SK-N-SH (cell line): ENCODE results near the gene ADK. TPM values are rescaled to one million over a fixed set of nuclear protein-coding genes. Genes with fewer than 3 reads are reported as not detected.
A peak's percentile ranks its signal among the peaks of the same experiment; 100 is the strongest.

ENCODE experiments used
- CTCF ChIA-PET: fragments of 300-600, 350-600 bp; formaldehyde crosslinking; extraction: SDS; loops from one replicate; lab custom pipeline; 2021; lab: Yijun Ruan, JAX
- POLR2A ChIA-PET: fragments of 350-600 bp; sonication (Branson Sonifier 250); formaldehyde crosslinking; extraction: SDS; loops from one replicate; lab custom pipeline; 2020; ENCODE audit warnings: antibody characterized with exemption, inconsistent platforms; lab: Yijun Ruan, JAX
- DNase-seq: peaks from one replicate; pipeline ENCODE4 v3.0.0; 2012
- H2AFZ ChIP-seq: fragments of 200-600 bp; sonication (generic); 2 replicates; pipeline ENCODE4 v1.8.1; 2016; ENCODE audit warnings: antibody characterized with exemption, mild to moderate bottlenecking, low read depth
- H3F3A ChIP-seq: fragments of 200-600 bp; sonication (generic); replicated peaks from 2 replicates; pipeline ENCODE3; 2016; ENCODE audit warnings: antibody characterized with exemption, mild to moderate bottlenecking; ENCODE audit not compliant: insufficient read depth
- H3K27ac ChIP-seq, 2 experiments: fragments of 200-500 bp in 1 of 2; fragments of 200-600 bp in 1 of 2; sonication (Bioruptor generic) in 1 of 2; sonication (generic), shearing (Covaris generic) in 1 of 2; 2 replicates each; pipeline versions ENCODE4 v1.5.1 to v1.6.1; 2014 to 2016; ENCODE audit warnings: low read depth in 2 of 2, inconsistent platforms in 1 of 2, low read length in 1 of 2, mild to moderate bottlenecking in 1 of 2, mixed read lengths in 1 of 2
- H3K27me3 ChIP-seq: fragments of 200-600 bp; sonication (generic), shearing (Covaris generic); 2 replicates; pipeline ENCODE4 v1.6.1; 2016; ENCODE audit warnings: mixed run types; ENCODE audit not compliant: insufficient read depth
- H3K36me3 ChIP-seq, 2 experiments: fragments of 200-500 bp in 1 of 2; fragments of 200-600 bp in 1 of 2; sonication (Bioruptor generic) in 1 of 2; sonication (generic) in 1 of 2; replicated peaks in 1 of 2; 2 replicates each; pipeline versions ENCODE3 to v1.5.1; 2014 to 2016; ENCODE audit warnings: low read length in 1 of 2, mild to moderate bottlenecking in 1 of 2; ENCODE audit not compliant: insufficient read depth in 2 of 2, control insufficient read depth in 1 of 2
- H3K4me1 ChIP-seq, 2 experiments: fragments of 200-500 bp in 1 of 2; fragments of 200-600 bp in 1 of 2; sonication (Bioruptor generic) in 1 of 2; sonication (generic), shearing (Covaris generic) in 1 of 2; 2 replicates each; pipeline versions ENCODE4 v1.5.1 to v1.6.1; 2014 to 2016; ENCODE audit warnings: low read depth in 1 of 2, low read length in 1 of 2, mixed run types in 1 of 2; ENCODE audit not compliant: insufficient read depth in 2 of 2, control insufficient read depth in 1 of 2
- H3K4me2 ChIP-seq: fragments of 200-600 bp; sonication (generic), shearing (Covaris generic); 2 replicates; pipeline ENCODE4 v1.6.1; 2017; ENCODE audit warnings: mixed run types
- H3K4me3 ChIP-seq, 2 experiments: fragments of 200-500 bp in 1 of 2; fragments of 200-600 bp in 1 of 2; sonication (Bioruptor generic) in 1 of 2; sonication (generic), shearing (Covaris generic) in 1 of 2; 2 replicates each; pipeline versions ENCODE4 v1.5.1 to v1.8.1; 2014 to 2016; ENCODE audit warnings: low read depth in 2 of 2, inconsistent platforms in 1 of 2, low read length in 1 of 2, mild to moderate bottlenecking in 1 of 2, mixed read lengths in 1 of 2, moderate library complexity in 1 of 2
- H3K79me2 ChIP-seq: fragments of 200-600 bp; sonication (generic); 2 replicates; pipeline ENCODE4 v1.8.1; 2017; ENCODE audit warnings: mild to moderate bottlenecking; ENCODE audit not compliant: insufficient read depth
- H3K9ac ChIP-seq: fragments of 200-600 bp; sonication (generic); 2 replicates; pipeline ENCODE4 v1.6.1; 2017; ENCODE audit warnings: mixed run types
- H3K9me2 ChIP-seq: fragments of 200-600 bp; sonication (generic); 2 replicates; pipeline ENCODE4 v1.6.1; 2017; ENCODE audit warnings: mixed run types
- H3K9me3 ChIP-seq: fragments of 200-600 bp; sonication (generic); 2 replicates; pipeline ENCODE4 v1.6.1; 2017; ENCODE audit warnings: mixed run types, mild to moderate bottlenecking, moderate library complexity
- H4K20me1 ChIP-seq: fragments of 200-600 bp; sonication (generic); 2 replicates; pipeline ENCODE4 v1.6.1; 2017; ENCODE audit warnings: mild to moderate bottlenecking, mixed run types; ENCODE audit not compliant: insufficient read depth
- CTCF ChIP-seq: fragments of 200-600 bp; sonication (generic); IDR thresholded peaks from 2 replicates; pipeline ENCODE4 v1.6.1; 2017; ENCODE audit warnings: antibody characterized with exemption, mild to moderate bottlenecking, moderate library complexity
- EP300 ChIP-seq, 2 experiments: IDR thresholded peaks; 2 replicates each; pipeline versions ENCODE4 v1.4.0 to v1.6.1; 2012; ENCODE audit warnings: borderline replicate concordance in 1 of 2, low read depth in 1 of 2, low read length in 1 of 2
- FOSL2 ChIP-seq: IDR thresholded peaks from 2 replicates; pipeline ENCODE4 v1.4.0; 2012; ENCODE audit warnings: low read depth, mild to moderate bottlenecking, moderate library complexity, borderline replicate concordance
- FOXM1 ChIP-seq: IDR thresholded peaks from 2 replicates; pipeline ENCODE4 v1.4.0; 2012; ENCODE audit warnings: low read depth, mild to moderate bottlenecking
- GABPA ChIP-seq: IDR thresholded peaks from 2 replicates; pipeline ENCODE4 v1.4.0; 2012; ENCODE audit warnings: low read depth, mild to moderate bottlenecking
- IRF3 ChIP-seq: fragments of 150-350 bp; IDR thresholded peaks from 2 replicates; pipeline ENCODE4 v1.6.1; 2016; ENCODE audit warnings: mild to moderate bottlenecking, low read depth, low read length
- JUND ChIP-seq: IDR thresholded peaks from 2 replicates; pipeline ENCODE4 v1.4.0; 2012
- NRF1 ChIP-seq: IDR thresholded peaks from 2 replicates; pipeline ENCODE4 v1.6.1; 2012; ENCODE audit warnings: low read depth, mild to moderate bottlenecking, low read length
- PBX3 ChIP-seq: IDR thresholded peaks from 2 replicates; pipeline ENCODE4; 2012
- POLR2AphosphoS5 ChIP-seq: IDR thresholded peaks from 2 replicates; pipeline ENCODE4 v1.6.1; 2012; ENCODE audit warnings: low read depth, low read length
- RCOR1 ChIP-seq: fragments of 150-350 bp; IDR thresholded peaks from 2 replicates; pipeline ENCODE4 v1.6.1; 2017; ENCODE audit warnings: antibody characterized with exemption, low read length
- RFX5 ChIP-seq: IDR thresholded peaks from 2 replicates; pipeline ENCODE4 v1.6.1; 2012; ENCODE audit warnings: mild to moderate bottlenecking, improper control_type of control experiment, low read length
- SMC3 ChIP-seq: IDR thresholded peaks from 2 replicates; pipeline ENCODE4 v1.6.1; 2012; ENCODE audit warnings: low read depth, low read length, improper control_type of control experiment
- TAF1 ChIP-seq: IDR thresholded peaks from 2 replicates; pipeline ENCODE4 v1.6.1; 2012; ENCODE audit warnings: low read depth, mild to moderate bottlenecking, low read length, moderate library complexity, borderline replicate concordance
- TCF12 ChIP-seq: IDR thresholded peaks from 2 replicates; pipeline ENCODE4 v1.4.0; 2012
- TEAD4 ChIP-seq: IDR thresholded peaks from 2 replicates; pipeline ENCODE4 v1.4.0; 2012; ENCODE audit warnings: mild to moderate bottlenecking, borderline replicate concordance; ENCODE audit not compliant: insufficient read depth
- USF1 ChIP-seq: IDR thresholded peaks from 2 replicates; pipeline ENCODE4 v1.4.0; 2012; ENCODE audit warnings: low read depth, borderline replicate concordance
- ZBTB33 ChIP-seq: IDR thresholded peaks from 2 replicates; pipeline ENCODE4 v1.4.0; 2012; ENCODE audit warnings: low read depth, borderline replicate concordance
- WGBS: methylation state at CpG from one replicate; pipeline ENCODE4 v1.1.6; 2017; ENCODE audit warnings: low lambda C conversion rate; 5-methylcytosine and 5-hydroxymethylcytosine counted together
- polyA plus RNA-seq, 3 experiments: library from polyadenylated mRNA; depleted of rRNA; stranded (reverse); fragments of >200 nt; gene quantifications; 2 replicates each; pipeline ENCODE4 v1.2.3, GENCODE V29; 2012

ADK gene
- polyA plus RNA-seq, 1 of the 3 experiments (the other 2 are of a cell fraction) = 25.1 TPM

- TF ChIP-seq ZBTB33 (no peak), IRF3 (no peak)
These were observed 131.8 kb downstream of the ADK start (continued) for GRCh38 chr10:74282848-74283210.

GRCh38 chr10:74289188-74289587 lies 138.2 kb downstream of the ADK start:
- Histone ChIP-seq H3K9me2 (no peaks in the 10 kb centered on the region), H3K27me3 (no peaks in the 10 kb centered on the region), H3K9me3 (no peaks in the 10 kb centered on the region), H3K4me3 (no peak overlapping the region), H2AFZ (no peak overlapping the region), H3K9ac (no peak overlapping the region), H3F3A (peaks cover 20% of the 10 kb centered on the region), H3K4me1 (peaks cover 3 to 25% of the 10 kb centered on the region in 2 experiments; a peak in 2 of 4 replicates), H3K27ac (peak overlapping the region in 1 of 2 experiments; percentile 81; a peak in 1 of 4 replicates), H4K20me1 (no peaks in the 10 kb centered on the region), H3K79me2 (peaks cover 33% of the 10 kb centered on the region), H3K4me2 (no peak overlapping the region), H3K36me3 (no peaks in the 10 kb centered on the region)
- no peak for DNase-seq
- WGBS = 90% methylated on average over 3 of the region's 3 CpGs
- TF ChIP-seq PBX3 (no peak), TEAD4 (no peak), NRF1 (no peak), FOSL2 (no peak), RCOR1 (no peak), USF1 (no peak), EP300 (IDR thresholded peaks at IDR 0.05; ENCODE audit: borderline replicate concordance in 1 of 2, low read depth in 1 of 2, low read length in 1 of 2) (no peak), RFX5 (no peak), JUND (no peak), SMC3 (no peak), TCF12 (no peak), POLR2AphosphoS5 (no peak), FOXM1 (no peak), GABPA (no peak), CTCF (no peak), TAF1 (no peak)
- POLR2A ChIA-PET = no interaction called here
- CTCF ChIA-PET = no interaction called here
